Retinal pigment epithelial cell (primary cell): Measurements from ENCODE around the gene FRMD1.

ENCODE experiments used
- DNase-seq: peaks from one replicate; pipeline ENCODE4 v3.0.0-alpha.2; 2010; ENCODE audit warnings: low read depth
- H3K4me3 ChIP-seq: 2 replicates; pipeline ENCODE4 v1.5.1; 2011; ENCODE audit warnings: mild to moderate bottlenecking, low read length, control low read depth, moderate library complexity
- CTCF ChIP-seq: conservative IDR thresholded peaks from 2 replicates; pipeline ENCODE4 v1.5.1; 2011; ENCODE audit warnings: low read depth, low read length, control low read depth, inconsistent platforms

Gene FRMD1

GRCh38 chr6:168004023-168004422 lies 75.0 kb downstream of the FRMD1 start:
- H3K4me3 ChIP-seq = no peak overlapping the region
- DNase-seq = no peak
- no peak for TF ChIP-seq CTCF
